Tongue (tissue), 3 donors: Measurements from ENCODE around the gene TBC1D22B. TPM values are rescaled to one million over a fixed set of nuclear protein-coding genes. Genes with fewer than 3 reads are reported as not detected.

ENCODE experiments used
- DNase-seq: peaks from one replicate; pipeline ENCODE4 v3.0.0-alpha.2; 2015
- small RNA-seq: library from RNA; depleted of rRNA; stranded (forward); fragments of <200 nt; gene quantifications from one replicate; pipeline ENCODE3, GENCODE V24; 2014; ENCODE audit warnings: low replicate concordance
- total RNA-seq: library from RNA; depleted of rRNA; stranded (reverse); fragments of >200 nt; gene quantifications from one replicate; pipeline ENCODE4 v1.2.3, GENCODE V29; 2014

The TBC1D22B gene
- total RNA-seq, 1 donor from 2014 or later: 7.0 TPM

DNA sequence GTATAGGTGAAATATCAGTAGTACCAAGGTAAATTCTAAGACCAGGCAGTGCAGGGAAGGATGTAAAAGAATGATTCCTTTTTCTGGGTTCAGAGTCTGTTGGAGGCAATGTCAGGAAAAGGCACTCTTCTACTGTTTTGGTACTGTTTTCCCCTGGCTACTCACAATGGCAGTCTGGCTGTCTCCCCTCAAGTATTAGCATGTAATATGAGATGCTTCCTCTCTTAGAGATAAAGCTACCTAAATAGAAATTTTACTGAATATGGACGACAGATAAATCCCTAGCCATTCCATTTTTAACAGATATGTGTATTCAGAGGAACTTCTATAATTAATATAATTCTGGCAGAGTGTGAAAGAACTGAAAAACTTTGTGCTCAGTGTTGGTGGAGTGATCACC, 99.7 kb downstream of the TBC1D22B start:
- DNase-seq: no peak

DNA sequence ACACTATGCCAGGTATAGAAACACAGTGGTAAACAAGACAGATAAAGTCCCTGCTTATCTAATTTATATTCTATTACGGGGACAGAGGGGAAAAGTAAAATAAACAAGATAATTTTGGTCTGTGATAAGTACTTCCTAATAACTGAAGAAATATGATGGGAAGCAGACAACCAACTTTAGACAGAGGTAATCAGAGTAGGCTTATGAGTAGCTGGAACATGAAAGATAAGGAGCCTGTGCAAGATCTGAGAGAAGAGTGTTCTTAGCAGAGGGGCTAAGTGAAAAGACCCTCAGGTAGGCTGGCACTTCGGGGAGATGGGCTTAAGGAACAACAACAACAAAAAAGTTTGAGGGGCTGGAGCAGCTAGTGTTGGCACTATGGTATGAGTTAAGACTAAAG, 100.3 kb downstream of the TBC1D22B start:
- DNase-seq: no peak

DNA sequence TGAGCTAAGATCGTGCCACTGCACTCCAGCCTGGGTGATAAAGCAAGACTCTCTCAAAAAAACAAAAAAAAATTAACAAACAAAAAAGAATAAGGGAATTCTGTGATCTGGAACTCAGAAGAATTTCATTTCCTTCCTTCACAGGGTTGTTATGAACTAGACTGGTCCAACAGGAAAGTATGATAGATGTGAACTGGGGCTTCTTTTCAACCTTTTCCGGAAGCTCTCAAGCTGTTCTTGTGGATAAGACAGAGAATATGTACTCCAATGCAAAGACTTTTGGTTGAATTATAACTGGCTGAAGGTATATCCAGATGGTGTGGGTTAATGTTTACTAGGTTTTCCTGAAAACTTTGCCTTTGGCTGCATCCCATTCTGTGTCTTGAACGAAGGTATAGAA, 101.5 kb downstream of the TBC1D22B start:
- no peak for DNase-seq

DNA sequence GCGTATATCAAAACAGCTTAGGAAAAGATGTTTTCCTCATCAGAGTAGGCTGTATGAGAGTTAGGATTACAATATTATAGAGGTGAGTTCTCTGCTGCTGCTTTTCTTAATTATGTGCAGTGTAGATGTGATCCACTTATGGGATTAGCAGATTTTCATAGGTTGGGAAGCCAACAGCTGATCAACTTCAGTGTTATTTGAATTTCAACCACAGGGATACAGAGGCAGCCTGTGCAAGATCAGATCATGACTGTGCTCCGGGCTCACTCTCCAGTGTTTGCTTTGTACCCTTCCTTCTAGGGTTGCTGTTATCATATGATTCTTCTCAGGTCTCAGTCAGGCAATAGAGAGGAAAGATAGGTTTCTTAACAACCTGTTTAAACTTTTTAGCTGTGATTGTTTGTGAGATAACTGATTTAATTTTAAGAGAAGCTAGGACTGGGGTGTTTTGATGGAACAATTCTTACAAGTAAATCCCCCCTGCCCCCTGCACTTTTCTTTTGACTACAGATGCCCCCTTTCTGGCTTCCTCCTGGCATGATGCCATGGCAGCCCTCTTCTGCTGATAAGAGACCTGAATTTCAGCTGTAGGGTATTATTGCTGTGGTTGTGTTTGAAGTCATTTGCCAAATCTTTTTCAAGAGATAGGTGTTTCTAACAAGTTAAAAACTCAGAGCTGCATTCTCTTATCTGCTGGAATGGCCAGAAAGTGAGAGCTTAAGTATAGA, 104.7 kb downstream of the TBC1D22B start:
- DNase-seq: no peak

DNA sequence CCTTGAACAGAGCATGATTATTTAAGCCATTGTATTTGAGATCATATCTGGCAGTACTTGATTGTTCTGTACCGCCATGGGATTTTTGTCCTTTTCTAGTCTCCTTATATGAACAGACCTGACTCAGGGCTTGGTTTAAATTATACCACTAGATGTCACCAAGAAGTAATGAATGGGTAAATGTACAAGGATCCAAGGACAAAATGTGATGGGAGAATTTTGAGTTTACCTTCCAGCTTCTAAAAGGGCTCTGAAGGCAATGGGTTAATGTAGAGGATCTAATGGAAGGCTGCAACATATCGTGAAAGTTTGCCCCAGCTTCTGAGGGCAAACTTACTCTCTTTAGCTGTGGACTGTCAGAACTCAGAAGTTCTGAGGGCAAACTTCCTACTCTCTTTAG, 108.2 kb downstream of the TBC1D22B start:
- peak; percentile 29 for DNase-seq

DNA sequence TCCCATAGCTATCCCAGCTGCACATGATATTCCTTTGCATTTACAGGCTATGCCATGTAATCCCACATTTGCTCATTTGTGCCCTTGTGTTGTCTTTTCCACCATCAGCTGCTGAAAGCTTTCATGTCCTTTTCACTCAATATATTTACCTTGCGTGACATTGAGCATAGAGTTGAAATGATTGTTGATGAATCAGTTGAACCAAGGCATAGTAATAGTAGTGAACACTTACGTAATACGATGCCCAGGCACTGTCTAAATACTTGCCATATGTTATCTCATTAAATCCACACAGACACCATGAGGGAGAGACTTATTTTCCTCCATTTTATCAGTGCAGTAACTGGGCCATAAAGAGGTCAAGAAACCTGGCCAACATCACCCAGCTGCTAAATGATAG, 109.3 kb downstream of the TBC1D22B start:
- no peak for DNase-seq

DNA sequence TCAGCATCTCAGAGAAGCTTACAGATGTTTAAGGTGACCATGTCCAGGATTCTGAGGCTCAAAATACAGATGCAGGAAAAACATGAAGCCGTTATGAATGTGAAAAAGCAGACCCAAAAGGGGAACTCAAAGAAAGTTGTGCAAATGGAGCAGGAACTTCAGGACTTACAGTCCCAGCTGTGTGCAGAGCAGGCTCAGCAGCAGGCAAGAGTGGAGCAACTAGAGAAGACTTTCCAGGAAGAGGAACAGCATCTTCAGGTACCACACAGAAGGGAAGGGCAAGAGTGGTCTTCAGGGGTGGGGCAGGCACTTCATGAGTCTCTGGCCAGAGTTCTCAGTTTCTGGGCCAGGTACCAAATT, 111.4 kb downstream of the TBC1D22B start:
- DNase-seq: no peak

DNA sequence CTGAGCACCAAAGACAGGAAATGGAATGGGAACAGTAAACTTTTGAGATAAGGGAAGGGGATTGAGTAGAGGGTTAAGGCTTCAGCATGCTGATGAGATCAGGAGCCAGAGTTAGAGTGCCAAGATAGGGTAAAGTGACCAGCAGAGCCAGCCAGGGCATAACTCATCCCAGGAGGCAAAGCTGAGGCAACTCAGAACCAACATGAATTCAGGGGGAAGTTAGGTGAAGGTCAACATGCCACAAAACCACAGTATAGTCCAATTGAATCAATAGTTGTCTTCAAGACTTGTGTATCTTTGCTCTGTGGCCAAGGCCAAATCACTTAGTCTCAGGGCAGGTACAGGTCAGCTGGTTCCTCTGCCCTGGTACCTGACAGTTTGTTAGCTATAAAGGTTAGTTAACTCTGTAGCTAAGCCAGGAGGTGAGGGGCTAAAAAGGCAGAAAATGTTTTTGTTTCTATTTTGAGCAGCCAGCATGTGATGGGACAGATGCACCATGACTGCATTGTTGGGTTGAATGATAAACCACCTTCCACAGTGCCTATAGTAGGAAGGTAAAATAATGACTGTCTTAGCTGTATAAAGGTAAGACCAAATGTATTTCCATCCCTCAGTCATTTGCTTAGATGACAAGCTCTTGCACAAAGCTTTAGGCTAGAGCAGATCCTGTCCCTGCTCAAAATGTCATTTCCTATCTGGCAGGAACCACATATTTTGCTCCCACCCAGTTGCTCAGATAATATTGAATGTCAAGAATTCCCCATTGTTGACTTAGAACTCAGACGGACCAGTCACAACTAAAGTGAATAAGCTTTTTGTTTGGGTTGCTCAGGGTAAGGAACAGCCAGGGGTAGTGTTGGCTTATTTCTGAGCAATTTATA, 112.0 kb downstream of the TBC1D22B start:
- no peak for DNase-seq

DNA sequence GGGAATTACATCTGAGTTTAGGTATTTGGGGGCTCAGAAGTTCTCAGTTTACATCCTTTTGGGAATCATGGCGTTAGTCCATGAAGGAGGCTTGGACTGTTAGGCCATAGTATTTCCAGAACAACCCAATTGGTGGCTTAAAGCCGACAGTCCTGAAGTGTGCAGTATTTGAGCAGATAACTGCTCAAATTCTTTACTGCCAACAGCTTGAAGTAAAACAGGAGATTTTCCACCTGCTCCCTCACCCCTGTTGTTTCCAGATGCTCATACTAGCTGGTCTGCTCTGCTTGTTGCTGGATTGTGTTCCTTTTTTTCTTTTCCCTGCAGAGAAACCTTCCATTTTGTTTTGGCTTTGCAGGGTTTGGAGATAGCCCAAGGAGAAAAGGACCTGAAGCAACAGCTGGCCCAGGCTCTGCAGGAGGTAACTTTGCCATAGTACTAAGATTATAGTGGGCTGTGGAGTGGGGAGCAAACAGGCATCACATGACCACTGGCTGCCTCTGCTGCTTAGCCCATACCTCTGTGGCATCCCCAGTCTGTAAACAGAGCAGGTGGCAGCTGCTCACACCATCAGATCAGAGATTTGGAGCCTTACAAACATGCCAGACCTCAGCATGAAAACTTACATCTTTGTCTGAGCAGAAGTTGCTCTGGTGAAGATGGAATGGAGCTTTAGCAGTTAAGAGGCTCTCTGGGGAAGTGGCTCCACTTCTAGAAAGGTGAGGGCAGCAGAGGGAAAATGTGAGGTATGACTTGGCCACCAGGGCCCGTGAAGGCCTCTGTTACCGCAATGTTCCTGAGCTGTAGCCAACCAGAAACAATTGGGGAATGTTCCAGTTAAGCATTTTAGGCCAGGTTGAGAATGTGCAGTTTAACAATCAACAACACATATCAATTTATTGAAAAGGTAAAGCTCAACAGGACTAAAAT, 113.8 kb downstream of the TBC1D22B start:
- DNase-seq: peak; percentile 80

DNA sequence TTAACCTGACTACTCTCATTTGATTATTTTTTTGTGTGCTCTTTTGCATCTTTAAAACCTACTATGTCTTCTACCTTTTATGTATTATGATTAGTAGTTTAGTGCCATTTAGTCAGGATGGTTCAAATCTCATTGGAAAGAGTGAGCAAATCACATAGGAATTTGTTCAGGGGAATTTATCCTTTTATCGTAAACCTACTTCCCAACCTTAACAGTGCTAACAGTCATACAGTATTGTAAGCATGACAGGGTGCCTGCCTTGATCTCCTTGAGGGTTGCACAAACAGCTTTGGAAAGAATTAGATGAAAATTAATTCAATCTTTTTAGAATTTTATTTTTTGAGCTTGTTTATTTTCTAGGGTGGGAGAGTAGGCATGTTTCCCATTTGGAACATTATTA, 114.5 kb downstream of the TBC1D22B start:
- no peak for DNase-seq

DNA sequence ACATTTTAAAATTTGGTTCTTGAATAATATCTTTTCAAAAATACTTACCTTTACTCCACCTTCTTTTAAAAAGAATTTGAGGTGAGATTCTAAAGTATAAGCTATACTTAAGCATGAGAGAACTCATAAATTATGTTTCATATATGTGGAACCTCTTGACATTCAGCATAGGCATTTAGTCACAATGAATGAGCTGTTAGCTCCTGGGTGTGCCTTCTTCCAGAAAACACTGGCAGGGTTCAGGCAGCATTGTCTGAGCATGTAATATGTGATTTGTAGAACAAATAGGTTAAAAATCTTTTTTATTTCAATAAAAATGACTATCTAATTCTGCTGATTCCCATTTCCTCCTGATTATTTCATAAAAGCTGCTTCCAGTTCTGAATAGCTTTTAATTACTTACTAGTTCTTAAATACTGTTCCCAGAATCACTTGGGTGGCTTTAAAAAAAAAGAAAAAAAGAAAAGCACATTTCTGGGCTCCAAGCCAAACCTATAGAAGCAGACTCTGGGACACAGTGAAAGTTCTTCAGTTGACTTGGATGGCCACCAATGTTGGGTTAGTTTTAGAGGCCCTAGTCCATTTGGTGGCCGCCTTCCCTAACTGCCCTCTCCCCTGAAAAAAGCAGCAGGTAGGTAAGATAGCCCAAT, 116.4 kb downstream of the TBC1D22B start:
- DNase-seq: peak; percentile 41

DNA sequence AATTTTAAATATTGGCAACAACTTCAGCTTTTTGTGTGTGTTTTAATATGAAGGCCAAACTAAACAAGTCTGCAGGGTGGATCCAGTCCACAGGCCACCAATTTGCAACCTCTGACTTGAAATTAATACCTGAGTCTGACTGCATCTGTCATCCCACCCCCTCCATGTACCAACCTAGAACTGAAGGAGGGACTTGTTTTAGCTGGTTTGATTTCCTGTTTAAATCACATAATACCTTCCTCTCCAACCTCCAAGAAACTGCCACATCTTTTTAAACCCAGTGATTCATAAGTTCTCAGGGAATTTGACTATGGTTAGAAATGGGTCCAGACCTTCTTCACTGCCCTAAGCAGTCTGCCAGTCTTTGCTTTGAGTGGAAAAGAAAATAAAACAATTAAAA, 117.8 kb downstream of the TBC1D22B start:
- DNase-seq: no peak

DNA sequence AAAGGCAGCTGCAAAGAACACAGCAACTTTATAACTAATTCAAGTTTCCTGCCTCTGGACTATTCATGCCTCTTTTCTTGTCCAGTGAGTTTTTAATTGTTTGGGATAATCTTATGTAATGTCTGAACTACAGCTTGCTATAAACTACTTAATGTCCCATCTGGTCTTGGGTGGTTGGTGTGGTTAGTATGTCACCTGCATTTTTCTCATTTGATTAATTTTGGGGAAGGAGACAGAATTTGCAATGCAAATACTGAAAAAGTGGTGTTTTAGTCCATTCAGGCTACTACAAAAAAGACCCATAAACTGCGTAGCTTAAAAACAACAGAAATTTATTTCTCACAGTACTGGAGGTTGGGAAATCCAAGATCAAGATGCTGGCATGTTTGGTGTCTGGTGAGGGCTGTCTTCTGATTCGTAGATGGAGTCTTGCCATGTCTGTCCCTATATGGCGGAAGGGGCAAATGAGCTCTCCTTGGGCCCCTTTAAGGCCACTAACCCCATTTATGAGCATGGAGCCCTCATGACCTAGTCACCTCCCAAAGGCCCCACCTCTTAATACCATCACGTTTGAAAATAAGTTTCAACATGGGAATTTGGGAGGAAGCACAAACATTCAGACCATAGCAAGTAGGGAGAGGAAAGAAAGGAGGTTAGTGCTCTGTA, 118.6 kb downstream of the TBC1D22B start:
- DNase-seq: no peak

DNA sequence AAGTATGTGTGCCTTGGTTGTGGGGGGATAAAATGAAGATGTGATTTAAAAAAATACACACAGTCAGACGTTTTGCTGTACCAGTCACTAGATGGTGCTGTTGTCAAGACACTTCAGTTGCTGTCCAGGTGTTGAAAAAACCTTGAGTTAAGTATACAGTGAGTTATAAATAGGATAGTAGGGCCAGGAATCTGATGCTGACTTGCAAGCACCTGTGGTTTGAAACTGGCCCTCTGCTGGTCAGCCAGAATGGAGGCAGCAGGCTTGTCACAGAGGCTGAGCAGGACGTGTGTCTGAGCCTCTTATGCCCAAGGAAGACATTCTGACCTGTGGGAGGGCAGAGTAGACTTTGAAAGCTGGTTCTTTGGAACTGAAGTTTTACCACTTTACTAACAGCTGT, 124.0 kb downstream of the TBC1D22B start:
- peak; percentile 70 for DNase-seq

Small RNAs within 50 kb of the gene (small RNA-seq; reads per million reads assigned to genes)
- gene AL096712.1: not detected
- gene RN7SL273P: not detected

Other genes with a start within 250 kb of the TBC1D22B start
- 34.1 TPM for gene PIM1, start 87.6 kb upstream of the TBC1D22B start, total RNA-seq
- 0.31 TPM for gene TMEM217, start 372 bp downstream of the TBC1D22B start, total RNA-seq
- 20.7 TPM for gene RNF8, start 96.2 kb downstream of the TBC1D22B start, total RNA-seq
- 41.0 TPM for gene CMTR1, start 175.4 kb downstream of the TBC1D22B start, total RNA-seq
- 15.1 TPM for gene CCDC167, start 242.1 kb downstream of the TBC1D22B start, total RNA-seq